GM12801 (cell line): Measurements from ENCODE around the gene FCMR.

Experiments used
- CTCF ChIP-seq: IDR thresholded peaks from one replicate; pipeline ENCODE4 v1.5.1; 2011; ENCODE audit warnings: control low read depth; ENCODE audit not compliant: insufficient read length; ENCODE audit errors: extremely low read depth

Gene FCMR

GRCh38 chr1:206929524-206929923 is 7.8 kb upstream of the FCMR start:
- no peak for TF ChIP-seq CTCF

GRCh38 chr1:206926286-206926685 is 4.5 kb upstream of the FCMR start:
- TF ChIP-seq CTCF: no peak

GRCh38 chr1:206925106-206925736 is 3.5 kb upstream of the FCMR start:
- TF ChIP-seq CTCF: no peak

GRCh38 chr1:206924592-206925105 is 2.9 kb upstream of the FCMR start:
- TF ChIP-seq CTCF: no peak

GRCh38 chr1:206923009-206923960 is 1.5 kb upstream of the FCMR start:
- no peak for TF ChIP-seq CTCF

GRCh38 chr1:206922524-206922923 is 783 bp upstream of the FCMR start:
- no peak for TF ChIP-seq CTCF

- TF ChIP-seq CTCF: no peak
Measured at GRCh38 chr1:206918076-206918475, 3.7 kb downstream of the FCMR start.
